Neural cell (in vitro differentiated cells): ENCODE data around the gene ALK. TPM values are rescaled to one million over a fixed set of nuclear protein-coding genes. Genes with fewer than 3 reads are reported as not detected.

ENCODE experiments used
- H2AFZ ChIP-seq: fragments of 200-600, 300-800 bp; sonication (generic), shearing (Covaris generic); 2 replicates; pipeline ENCODE4 v1.6.0; 2014; ENCODE audit warnings: low read depth, mild to moderate bottlenecking, antibody characterized with exemption, low read length, moderate library complexity
- H3F3A ChIP-seq: fragments of 200-600 bp; shearing (Covaris generic); 2 replicates; pipeline ENCODE4 v1.6.1; 2016; ENCODE audit warnings: mild to moderate bottlenecking, moderate library complexity, mixed read lengths, antibody characterized with exemption, low read length; ENCODE audit not compliant: insufficient read depth, poor library complexity, severe bottlenecking
- H3K27ac ChIP-seq: fragments of 200-600, 300-800 bp; sonication (generic), shearing (Covaris generic); 2 replicates; pipeline ENCODE4 v1.5.1; 2014; ENCODE audit warnings: mild to moderate bottlenecking, low read length, moderate library complexity
- H3K27me3 ChIP-seq: fragments of 300-800, 200-600 bp; sonication (generic), shearing (Covaris generic); 2 replicates; pipeline ENCODE4 v1.6.0; 2014; ENCODE audit warnings: mild to moderate bottlenecking, low read depth, low read length, moderate library complexity; ENCODE audit not compliant: insufficient read depth
- H3K36me3 ChIP-seq: fragments of 300-800, 200-600 bp; sonication (generic), shearing (Covaris generic); 2 replicates; pipeline ENCODE4 v1.5.1; 2014; ENCODE audit warnings: mild to moderate bottlenecking, antibody characterized with exemption, low read length, moderate library complexity; ENCODE audit not compliant: insufficient read depth
- H3K4me2 ChIP-seq: fragments of 300-800, 200-600 bp; sonication (generic), shearing (Covaris generic); 2 replicates; pipeline ENCODE4 v1.6.0; 2014; ENCODE audit warnings: mild to moderate bottlenecking, low read length
- H3K4me3 ChIP-seq: fragments of 300-800, 200-600 bp; sonication (generic), shearing (Covaris generic); 2 replicates; pipeline ENCODE4 v1.5.1; 2014; ENCODE audit warnings: mild to moderate bottlenecking, low read length, moderate library complexity
- H3K79me2 ChIP-seq: fragments of 200-600 bp; shearing (Covaris generic); replicated peaks from 2 replicates; pipeline ENCODE4 v1.6.0; 2014; ENCODE audit warnings: mild to moderate bottlenecking, low read length, moderate library complexity; ENCODE audit not compliant: insufficient read depth
- H3K9ac ChIP-seq: fragments of 300-800, 200-600 bp; sonication (generic), shearing (Covaris generic); 2 replicates; pipeline ENCODE4 v1.6.1; 2016; ENCODE audit warnings: mild to moderate bottlenecking, low read length, mixed read lengths
- H3K9me2 ChIP-seq: fragments of 200-600 bp; shearing (Covaris generic); 2 replicates; pipeline ENCODE4 v1.6.1; 2016; ENCODE audit warnings: mild to moderate bottlenecking, low read length, mixed read lengths; ENCODE audit not compliant: insufficient read depth
- H3K9me3 ChIP-seq: fragments of 200-600, 300-800 bp; sonication (generic), shearing (Covaris generic); 2 replicates; pipeline ENCODE4 v1.6.1; 2016; ENCODE audit warnings: mild to moderate bottlenecking, mixed run types, low read length, moderate library complexity, mixed read lengths
- H4K20me1 ChIP-seq: fragments of 200-600 bp; shearing (Covaris generic); 2 replicates; pipeline ENCODE4 v1.6.1; 2016; ENCODE audit warnings: mild to moderate bottlenecking, mixed run types; ENCODE audit not compliant: insufficient read depth
- EP300 ChIP-seq: fragments of 450-650 bp; conservative IDR thresholded peaks from 2 replicates; pipeline ENCODE4 v1.6.1; 2014; ENCODE audit warnings: antibody characterized with exemption, mild to moderate bottlenecking, moderate library complexity; ENCODE audit not compliant: poor library complexity, severe bottlenecking
- EZH2 ChIP-seq: fragments of 200-600, 300-800 bp; shearing (Covaris generic), sonication (generic); IDR thresholded peaks from 2 replicates; pipeline ENCODE4 v1.6.1; 2014; ENCODE audit warnings: antibody characterized with exemption, low read length, borderline replicate concordance, mild to moderate bottlenecking; ENCODE audit not compliant: insufficient read depth, poor library complexity, severe bottlenecking
- MXI1 ChIP-seq: fragments of 450-650 bp; conservative IDR thresholded peaks from 2 replicates; pipeline ENCODE4 v1.6.1; 2014; ENCODE audit warnings: antibody characterized with exemption, mild to moderate bottlenecking; ENCODE audit not compliant: poor library complexity, severe bottlenecking
- POLR2AphosphoS5 ChIP-seq: IDR thresholded peaks from 2 replicates; pipeline ENCODE4 v1.6.1; 2012
- RAD21 ChIP-seq: fragments of 450-650 bp; conservative IDR thresholded peaks from 2 replicates; pipeline ENCODE4 v1.6.1; 2014; ENCODE audit warnings: antibody characterized with exemption, mild to moderate bottlenecking, moderate library complexity
- SMC3 ChIP-seq: fragments of 450-650 bp; conservative IDR thresholded peaks from 2 replicates; pipeline ENCODE4 v1.6.1; 2014; ENCODE audit warnings: antibody characterized with exemption, mild to moderate bottlenecking, moderate library complexity; ENCODE audit not compliant: poor library complexity
- TAF1 ChIP-seq: IDR thresholded peaks from 2 replicates; pipeline ENCODE4 v1.6.1; 2012; ENCODE audit warnings: low read depth
- polyA plus RNA-seq: library from polyadenylated mRNA; depleted of rRNA; stranded (reverse); fragments of >200 nt; gene quantifications from 2 replicates; pipeline ENCODE4 v1.2.3, GENCODE V29; 2014
- TF ChIP-seq, protein P1 (sequence below): fragments of 450-650 bp; IDR thresholded peaks from 2 replicates; pipeline ENCODE4 v1.5.1; 2014; ENCODE audit warnings: antibody characterized with exemption, mild to moderate bottlenecking, moderate library complexity; ENCODE audit not compliant: poor library complexity, severe bottlenecking
- TF ChIP-seq, protein P2 (sequence below): IDR thresholded peaks from 2 replicates; pipeline ENCODE4 v1.6.1; 2012; ENCODE audit warnings: borderline replicate concordance

ALK gene
- polyA plus RNA-seq, 1 donor from 2014 or later = 7.1 TPM

DNA sequence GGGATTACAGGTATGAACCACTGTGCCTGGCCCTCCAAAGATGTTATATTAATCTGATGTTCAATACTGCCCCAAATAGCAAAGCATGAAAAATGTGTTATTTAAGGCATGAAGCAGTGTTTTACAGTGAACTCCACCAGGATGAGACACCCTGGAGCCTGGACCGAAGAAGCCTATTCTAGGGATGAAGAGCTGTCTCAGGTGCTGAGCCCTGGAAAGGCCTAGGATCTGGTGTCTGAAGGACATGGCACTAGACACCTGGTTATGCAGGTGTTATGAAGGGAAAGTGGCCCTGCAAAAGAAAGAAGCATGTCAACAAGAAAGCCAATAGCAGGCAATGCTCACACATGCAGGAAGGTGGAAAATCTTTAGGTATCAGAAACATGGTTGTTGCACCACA, 431.8 kb downstream of the ALK start:
- Histone ChIP-seq H3F3A (no peaks in the 10 kb centered on the region), H3K79me2 (no peaks in the 10 kb centered on the region), H4K20me1 (no peaks in the 10 kb centered on the region), H3K36me3 (no peaks in the 10 kb centered on the region), H3K27ac (no peak overlapping the region), H3K4me3 (no peak overlapping the region), H3K9me2 (no peaks in the 10 kb centered on the region), H3K9me3 (no peaks in the 10 kb centered on the region), H3K27me3 (no peaks in the 10 kb centered on the region), H3K4me2 (no peak overlapping the region), H3K9ac (no peak overlapping the region), H2AFZ (no peak overlapping the region)
- TF ChIP-seq SMC3 (no peak), MXI1 (no peak), POLR2AphosphoS5 (no peak), RAD21 (no peak), EP300 (no peak), TAF1 (no peak), EZH2 (no peak)
- TF ChIP-seq, protein P1, sequence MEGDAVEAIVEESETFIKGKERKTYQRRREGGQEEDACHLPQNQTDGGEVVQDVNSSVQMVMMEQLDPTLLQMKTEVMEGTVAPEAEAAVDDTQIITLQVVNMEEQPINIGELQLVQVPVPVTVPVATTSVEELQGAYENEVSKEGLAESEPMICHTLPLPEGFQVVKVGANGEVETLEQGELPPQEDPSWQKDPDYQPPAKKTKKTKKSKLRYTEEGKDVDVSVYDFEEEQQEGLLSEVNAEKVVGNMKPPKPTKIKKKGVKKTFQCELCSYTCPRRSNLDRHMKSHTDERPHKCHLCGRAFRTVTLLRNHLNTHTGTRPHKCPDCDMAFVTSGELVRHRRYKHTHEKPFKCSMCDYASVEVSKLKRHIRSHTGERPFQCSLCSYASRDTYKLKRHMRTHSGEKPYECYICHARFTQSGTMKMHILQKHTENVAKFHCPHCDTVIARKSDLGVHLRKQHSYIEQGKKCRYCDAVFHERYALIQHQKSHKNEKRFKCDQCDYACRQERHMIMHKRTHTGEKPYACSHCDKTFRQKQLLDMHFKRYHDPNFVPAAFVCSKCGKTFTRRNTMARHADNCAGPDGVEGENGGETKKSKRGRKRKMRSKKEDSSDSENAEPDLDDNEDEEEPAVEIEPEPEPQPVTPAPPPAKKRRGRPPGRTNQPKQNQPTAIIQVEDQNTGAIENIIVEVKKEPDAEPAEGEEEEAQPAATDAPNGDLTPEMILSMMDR = no peak
- TF ChIP-seq, protein P2, sequence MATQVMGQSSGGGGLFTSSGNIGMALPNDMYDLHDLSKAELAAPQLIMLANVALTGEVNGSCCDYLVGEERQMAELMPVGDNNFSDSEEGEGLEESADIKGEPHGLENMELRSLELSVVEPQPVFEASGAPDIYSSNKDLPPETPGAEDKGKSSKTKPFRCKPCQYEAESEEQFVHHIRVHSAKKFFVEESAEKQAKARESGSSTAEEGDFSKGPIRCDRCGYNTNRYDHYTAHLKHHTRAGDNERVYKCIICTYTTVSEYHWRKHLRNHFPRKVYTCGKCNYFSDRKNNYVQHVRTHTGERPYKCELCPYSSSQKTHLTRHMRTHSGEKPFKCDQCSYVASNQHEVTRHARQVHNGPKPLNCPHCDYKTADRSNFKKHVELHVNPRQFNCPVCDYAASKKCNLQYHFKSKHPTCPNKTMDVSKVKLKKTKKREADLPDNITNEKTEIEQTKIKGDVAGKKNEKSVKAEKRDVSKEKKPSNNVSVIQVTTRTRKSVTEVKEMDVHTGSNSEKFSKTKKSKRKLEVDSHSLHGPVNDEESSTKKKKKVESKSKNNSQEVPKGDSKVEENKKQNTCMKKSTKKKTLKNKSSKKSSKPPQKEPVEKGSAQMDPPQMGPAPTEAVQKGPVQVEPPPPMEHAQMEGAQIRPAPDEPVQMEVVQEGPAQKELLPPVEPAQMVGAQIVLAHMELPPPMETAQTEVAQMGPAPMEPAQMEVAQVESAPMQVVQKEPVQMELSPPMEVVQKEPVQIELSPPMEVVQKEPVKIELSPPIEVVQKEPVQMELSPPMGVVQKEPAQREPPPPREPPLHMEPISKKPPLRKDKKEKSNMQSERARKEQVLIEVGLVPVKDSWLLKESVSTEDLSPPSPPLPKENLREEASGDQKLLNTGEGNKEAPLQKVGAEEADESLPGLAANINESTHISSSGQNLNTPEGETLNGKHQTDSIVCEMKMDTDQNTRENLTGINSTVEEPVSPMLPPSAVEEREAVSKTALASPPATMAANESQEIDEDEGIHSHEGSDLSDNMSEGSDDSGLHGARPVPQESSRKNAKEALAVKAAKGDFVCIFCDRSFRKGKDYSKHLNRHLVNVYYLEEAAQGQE = no peak

- no peaks in the 10 kb centered on the region for H3K9me2 ChIP-seq
Observed at GRCh38 chr2:29487967-29488555, 433.3 kb downstream of the ALK start.

More at GRCh38 chr2:29487967-29488555, 433.3 kb downstream of the ALK start:
- H3K36me3 ChIP-seq = no peaks in the 10 kb centered on the region
- H4K20me1 ChIP-seq = no peaks in the 10 kb centered on the region
- no peaks in the 10 kb centered on the region for H3K27me3 ChIP-seq
- no peaks in the 10 kb centered on the region for H3F3A ChIP-seq
- no peak overlapping the region for H3K4me2 ChIP-seq
- H3K79me2 ChIP-seq = no peaks in the 10 kb centered on the region
- H3K27ac ChIP-seq = no peak overlapping the region
- no peak overlapping the region for H3K9ac ChIP-seq
- TF ChIP-seq MXI1 = no peak
- no peak for TF ChIP-seq SMC3
- no peak for TF ChIP-seq RAD21
- no peak for TF ChIP-seq POLR2AphosphoS5
- TF ChIP-seq EZH2 = no peak
- TF ChIP-seq, protein P2 = no peak
- no peak for TF ChIP-seq EP300
- TF ChIP-seq TAF1 = no peak
- TF ChIP-seq, protein P1 = no peak
- H3K9me3 ChIP-seq = no peaks in the 10 kb centered on the region
- no peak overlapping the region for H3K4me3 ChIP-seq
- H2AFZ ChIP-seq = no peak overlapping the region
